ENCODE data around the gene PSMD1. TPM values are rescaled to one million over a fixed set of nuclear protein-coding genes. Genes with fewer than 3 reads are reported as not detected.

The PSMD1 gene
- total and polyA plus RNA-seq, 2 donors (not counting 3 experiments of a cell fraction or from before 2014, with no cell fraction given): 163 to 209 TPM

- Histone ChIP-seq H3K9me3 (replicated peaks; ENCODE audit: control insufficient read depth, insufficient read depth, low read length) (no peaks in the 10 kb centered on the region), H4K20me1 (replicated peaks; ENCODE audit: control insufficient read depth, extremely low read depth, insufficient read depth, low read length) (no peaks in the 10 kb centered on the region), H3K4me3 (replicated peaks in 1 of 3; ENCODE audit: insufficient read depth in 1 of 3, low read depth in 1 of 3, low read length in 3 of 3) (no peak overlapping the region), H3K79me2 (ENCODE audit: control insufficient read depth, insufficient read depth, low read length) (no peaks in the 10 kb centered on the region), H3K27ac (ENCODE audit: insufficient read depth, low read depth, low read length) (no peak overlapping the region), H3K4me1 (ENCODE audit: control insufficient read depth, extremely low read depth, insufficient read depth, low read length) (no peaks in the 10 kb centered on the region), H3K27me3 (ENCODE audit: control insufficient read depth in 2 of 2, insufficient read depth in 2 of 2, low read length in 2 of 2) (no peaks in the 10 kb centered on the region), H3K9me1 (replicated peaks; ENCODE audit: control insufficient read depth, extremely low read depth, insufficient read depth, low read length) (no peaks in the 10 kb centered on the region), H3K36me3 (ENCODE audit: control insufficient read depth in 2 of 2, extremely low read depth in 1 of 2, insufficient read depth in 2 of 2, low read length in 2 of 2) (peaks cover 2% of the 10 kb centered on the region in 2 experiments), H3K9ac (replicated peaks; ENCODE audit: extremely low read depth, insufficient read depth, low read length) (no peak overlapping the region), H3K4me2 (ENCODE audit: insufficient read depth, low read length) (no peak overlapping the region), H2AFZ (ENCODE audit: low read depth, low read length) (no peak overlapping the region)
- intact Hi-C loops (cut with micrococcal nuclease) (no loop called here), dilution Hi-C loops (cut with MboI; ENCODE audit: extremely low pct_ligation_motif_present, low sequenced_read_pairs) (no loop called here)
- no peak for DNase-seq (ENCODE audit: low read depth, low spot score)
- no TSS peak for BruUV-seq (replicated peaks)
- ChIA-PET CTCF (interaction anchor here (0.7 to 1.9 kb wide), 3 partner anchors 11 to 41 kb away, joined by 3 to 5 read pairs (median 3); no protein-coding TSS in a partner anchor), POLR2A (no interaction called here)
- FAIRE-seq: no peak
- no peak for TF ChIP-seq CTCF (IDR thresholded peaks at IDR 0.05; ENCODE audit: extremely low read depth in 1 of 2, insufficient read depth in 1 of 2, low read depth in 1 of 2, low read length in 2 of 2)
- no peak for TF ChIP-seq EZH2 (IDR thresholded peaks at IDR 0.05; ENCODE audit: borderline replicate concordance, low read depth, low read length, severe bottlenecking)
- TF ChIP-seq FOS (IDR thresholded peaks at IDR 0.05; ENCODE audit: borderline replicate concordance, insufficient read depth, low read length): no peak
- no peak for TF ChIP-seq MYC (IDR thresholded peaks at IDR 0.05; ENCODE audit: low read depth, low read length)
- TF ChIP-seq POLR2A (IDR thresholded peaks at IDR 0.05; ENCODE audit: low read depth, low read length): no peak
- no peak for TF ChIP-seq JUN (IDR thresholded peaks at IDR 0.05; ENCODE audit: borderline replicate concordance, insufficient read depth, insufficient read length, low read depth)
- TF ChIP-seq MAX (IDR thresholded peaks at IDR 0.05; ENCODE audit: insufficient read depth, insufficient read length): no peak
- no peak for TF ChIP-seq GATA2 (IDR thresholded peaks at IDR 0.05; ENCODE audit: insufficient read depth, insufficient read length, low read depth, low read length)
- TF ChIP-seq POLR2AphosphoS5 (IDR thresholded peaks at IDR 0.05; ENCODE audit: insufficient read depth, low read depth, low read length): no peak
Measured at GRCh38 chr2:231144896-231145295, 88.2 kb downstream of the PSMD1 start.
